ENCODE results near the gene RIMBP2.

Gene RIMBP2

DNA sequence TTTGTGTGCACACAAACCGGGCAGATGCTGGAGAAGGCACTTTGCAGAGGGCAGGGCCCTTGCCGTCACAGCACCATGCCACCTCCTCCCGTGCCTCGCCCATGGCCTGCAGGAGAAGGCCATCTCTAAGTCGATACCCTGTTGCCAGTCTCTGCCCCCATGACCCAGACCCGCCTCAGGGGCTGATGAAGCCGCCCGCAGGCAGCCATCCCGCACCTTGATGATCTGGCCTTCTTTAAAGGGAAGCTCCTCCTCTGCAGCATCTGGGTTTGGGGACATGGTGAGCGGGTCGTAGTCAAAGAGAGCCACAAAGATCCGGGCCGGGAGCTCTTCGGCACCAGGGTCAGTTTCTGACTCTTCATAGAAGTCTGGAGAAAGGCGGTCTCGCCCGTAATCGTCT, 302.2 kb downstream of the RIMBP2 start:
- no peak for FAIRE-seq

GRCh38 chr12:130412384-130412783, 303.7 kb downstream of the RIMBP2 start:
- FAIRE-seq = no peak
- no peak for DNase-seq (ENCODE audit: insufficient read length, low spot score)

More for the DNA sequence above, 302.2 kb downstream of the RIMBP2 start:
- DNase-seq (ENCODE audit: insufficient read length, low spot score) = no peak

GRCh38 chr12:130405332-130405731, 310.8 kb downstream of the RIMBP2 start:
- DNase-seq (ENCODE audit: insufficient read length, low spot score) = no peak

DNA sequence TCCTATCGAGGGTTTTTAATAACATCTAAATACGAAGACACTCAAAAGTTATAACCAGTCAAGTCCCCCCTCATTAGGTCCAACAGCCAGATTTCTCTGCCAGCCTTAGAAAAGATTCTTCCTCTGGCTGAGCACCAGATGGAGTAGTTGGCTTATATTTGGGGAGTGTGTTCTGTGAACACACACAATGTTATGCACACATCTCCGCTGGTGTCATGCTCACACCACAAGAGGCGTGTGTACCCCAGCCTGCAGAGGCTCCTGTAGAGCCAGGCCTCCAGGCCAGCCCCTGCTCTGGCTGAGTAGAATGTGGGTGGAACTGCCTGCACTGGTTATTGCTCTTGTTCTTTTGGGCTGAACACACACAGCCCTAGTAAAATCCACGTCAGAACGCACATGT, 314.4 kb downstream of the RIMBP2 start:
- FAIRE-seq (no peak), DNase-seq (ENCODE audit: insufficient read length, low spot score) (no peak)

More at GRCh38 chr12:130405332-130405731, 310.8 kb downstream of the RIMBP2 start:
- FAIRE-seq = no peak

GRCh38 chr12:130398100-130398848, 317.8 kb downstream of the RIMBP2 start:
- DNase-seq (ENCODE audit: insufficient read length, low spot score) = no peak

GRCh38 chr12:130396667-130397066, 319.4 kb downstream of the RIMBP2 start:
- FAIRE-seq = no peak
- no peak for DNase-seq (ENCODE audit: insufficient read length, low spot score)

More at GRCh38 chr12:130398100-130398848, 317.8 kb downstream of the RIMBP2 start:
- FAIRE-seq = no peak

DNA sequence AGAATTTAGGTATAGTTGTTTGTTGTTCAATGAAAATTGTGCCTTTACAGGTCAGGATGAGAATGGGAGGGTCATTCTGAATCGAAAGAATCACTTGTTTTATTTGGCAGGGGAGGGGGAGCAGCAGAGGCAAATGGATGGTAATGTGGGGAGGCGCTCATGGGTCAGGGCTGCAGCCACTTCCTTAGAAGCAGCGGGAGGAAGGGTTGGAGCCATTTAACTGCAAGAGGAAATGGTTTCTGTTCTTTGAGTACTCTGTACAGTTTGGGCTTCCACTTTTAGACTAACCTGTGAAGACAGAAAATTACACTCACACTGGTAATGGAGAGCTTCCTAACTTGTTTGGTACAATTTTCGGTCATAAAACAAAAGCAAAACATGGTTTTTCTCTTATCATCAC, 321.2 kb downstream of the RIMBP2 start:
- no peak for FAIRE-seq
- DNase-seq (ENCODE audit: insufficient read length, low spot score) = no peak

- FAIRE-seq (no peak), DNase-seq (ENCODE audit: insufficient read length, low spot score) (no peak)
Observed at GRCh38 chr12:130391186-130391585, 324.9 kb downstream of the RIMBP2 start.

- FAIRE-seq (no peak), DNase-seq (ENCODE audit: insufficient read length, low spot score) (no peak)
Observed at GRCh38 chr12:130385193-130385592, 330.9 kb downstream of the RIMBP2 start.

DNA sequence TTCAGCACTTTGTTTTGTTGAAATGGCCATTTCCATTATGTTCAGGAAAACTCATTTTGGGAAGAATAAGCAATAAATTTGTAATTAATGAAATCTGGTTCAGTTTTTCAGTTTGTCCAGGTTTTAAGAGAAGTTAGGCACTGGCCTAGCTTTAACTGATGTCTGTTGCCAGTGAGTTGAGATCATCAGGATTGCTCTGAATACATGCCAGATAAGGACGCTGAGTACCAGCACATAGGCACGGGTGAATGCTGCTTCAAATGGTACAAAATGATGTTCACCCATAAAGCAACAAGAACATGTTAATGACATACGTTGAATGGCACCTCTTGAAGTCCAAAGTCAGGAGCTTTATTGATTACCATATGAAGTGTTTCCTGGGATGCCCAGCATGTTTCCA, 331.9 kb downstream of the RIMBP2 start:
- FAIRE-seq = no peak

DNA sequence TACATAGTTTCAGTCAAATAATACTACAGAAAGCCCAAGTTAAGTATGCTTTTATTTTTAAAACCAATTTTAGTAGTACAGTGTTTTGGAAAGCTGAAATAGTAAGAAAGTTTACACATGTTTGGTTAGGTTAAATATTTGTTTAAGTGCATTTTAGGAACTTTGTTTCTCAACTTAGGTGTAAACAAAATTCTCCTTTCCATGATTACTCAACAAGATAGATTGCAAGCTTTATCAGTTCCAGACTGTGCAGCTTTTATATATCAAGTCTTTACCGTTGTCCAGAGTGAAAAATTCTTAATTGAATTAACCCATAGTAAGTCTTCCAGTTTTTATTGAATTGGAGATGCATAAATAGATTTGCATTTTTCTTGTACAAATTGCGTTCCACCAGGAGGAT, 333.3 kb downstream of the RIMBP2 start:
- DNase-seq (ENCODE audit: insufficient read length, low spot score) (no peak), FAIRE-seq (no peak)

More for the DNA sequence above, 331.9 kb downstream of the RIMBP2 start:
- DNase-seq (ENCODE audit: insufficient read length, low spot score) = no peak

DNA sequence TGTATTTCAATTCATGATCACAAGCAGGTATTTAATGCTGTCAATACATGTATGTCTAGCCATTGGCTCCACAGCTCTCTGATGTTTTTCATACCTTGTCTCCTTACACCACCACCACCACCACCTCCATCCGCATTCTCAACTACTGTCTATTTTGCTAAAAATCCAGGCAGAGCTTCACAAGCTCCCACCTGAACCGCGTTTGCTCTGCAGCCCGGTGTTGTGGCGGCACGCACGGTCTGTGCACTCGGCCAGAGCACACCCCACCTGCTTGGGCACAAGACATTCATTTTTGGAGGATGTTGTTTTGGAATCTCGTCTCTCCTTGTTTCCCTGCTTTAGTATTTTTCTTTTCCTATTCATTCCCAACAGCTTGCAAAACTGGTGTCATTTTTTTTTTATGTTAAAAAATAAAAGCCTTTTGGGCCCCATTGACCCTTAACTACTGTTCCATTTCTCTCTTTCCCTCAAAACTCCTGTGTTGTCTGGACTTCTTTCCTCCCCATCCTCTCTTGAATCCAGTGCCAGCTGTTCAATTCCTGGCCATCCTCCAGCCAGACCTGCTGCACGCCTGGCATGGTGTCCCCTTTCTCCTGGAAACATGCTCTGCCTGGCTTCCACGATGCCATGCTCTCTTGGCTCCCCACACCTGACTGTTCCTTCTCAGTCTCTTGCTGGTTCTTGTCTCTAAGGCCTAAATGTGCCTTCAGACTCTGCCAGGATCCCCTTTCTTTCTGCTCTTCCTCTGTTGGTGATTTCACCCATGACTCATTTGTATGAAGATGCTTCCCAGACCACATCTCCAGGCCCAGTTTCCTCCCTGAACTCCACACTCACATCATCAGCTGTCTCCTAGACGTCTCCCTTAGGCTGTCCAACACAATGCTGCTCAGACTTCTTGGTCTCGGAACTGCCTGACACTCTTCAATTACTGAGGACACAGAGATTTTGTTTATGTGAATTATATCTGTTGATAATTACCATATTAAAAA, 340.5 kb downstream of the RIMBP2 start:
- FAIRE-seq (no peak), DNase-seq (ENCODE audit: insufficient read length, low spot score) (no peak)

- FAIRE-seq (no peak), DNase-seq (ENCODE audit: insufficient read length, low spot score) (no peak)
Observed at GRCh38 chr12:130374083-130374482, 342.0 kb downstream of the RIMBP2 start.

DNA sequence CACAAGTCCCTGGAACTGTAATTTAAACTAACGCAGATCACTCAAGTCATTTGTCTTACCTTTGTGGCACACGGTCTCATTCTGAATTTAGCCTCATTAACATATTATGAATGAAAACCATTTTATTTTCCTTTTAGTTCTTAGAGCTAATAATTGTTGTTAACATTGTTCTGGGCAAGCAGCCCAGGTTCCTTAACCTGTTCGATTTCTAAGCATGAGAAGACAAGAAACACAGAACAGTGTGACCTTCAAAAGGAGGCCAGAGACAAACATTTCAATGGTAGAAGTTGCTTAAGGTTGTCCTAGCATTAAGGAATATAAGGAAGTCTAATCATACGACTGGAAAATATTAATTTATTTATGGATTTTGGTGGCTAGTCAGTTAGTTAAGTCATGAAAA, 343.2 kb downstream of the RIMBP2 start:
- FAIRE-seq = no peak
- DNase-seq (ENCODE audit: insufficient read length, low spot score) = no peak

- FAIRE-seq = no peak
Observed at GRCh38 chr12:130371296-130371695, 344.8 kb downstream of the RIMBP2 start.

DNA sequence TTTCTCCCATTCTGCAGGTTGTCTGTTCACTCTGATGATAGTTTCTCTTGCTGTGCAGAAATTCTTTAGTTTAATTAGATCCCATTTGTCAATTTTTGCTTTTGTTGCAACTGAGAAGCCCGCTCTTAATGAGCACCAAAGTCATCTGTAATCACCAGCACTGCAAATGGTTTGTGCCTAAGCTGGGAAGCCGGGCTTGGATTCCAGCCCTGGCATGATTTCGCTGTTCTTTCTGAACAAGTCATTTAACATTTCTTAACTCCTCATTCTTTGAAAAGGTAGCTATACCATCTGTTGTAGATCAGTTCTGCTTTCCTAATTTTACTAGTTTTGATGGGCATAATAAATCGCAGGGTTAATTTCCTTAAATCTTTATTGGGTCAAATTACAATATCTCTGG, 346.3 kb downstream of the RIMBP2 start:
- DNase-seq (ENCODE audit: insufficient read length, low spot score) = no peak
- no peak for FAIRE-seq

More at GRCh38 chr12:130371296-130371695, 344.8 kb downstream of the RIMBP2 start:
- no peak for DNase-seq (ENCODE audit: insufficient read length, low spot score)

DNA sequence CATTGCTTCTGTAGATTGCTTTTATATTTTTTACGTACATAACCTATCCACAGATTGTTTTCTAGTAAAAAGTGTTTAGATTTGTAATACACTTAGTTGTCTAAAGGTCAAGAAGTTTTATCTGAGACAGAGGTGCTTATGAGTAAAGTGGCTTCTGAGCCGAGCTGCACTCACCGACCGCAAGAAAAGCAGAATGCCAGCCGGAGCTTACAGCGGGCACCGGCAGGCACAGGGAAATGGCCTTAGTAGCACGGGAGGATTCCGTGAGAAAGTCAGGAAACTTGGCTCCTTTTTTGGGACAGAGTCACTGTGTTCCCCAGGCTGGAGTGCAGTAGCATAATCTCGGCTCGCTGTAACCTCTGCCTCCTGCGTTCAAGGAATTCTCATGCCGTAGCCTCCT, 348.6 kb downstream of the RIMBP2 start:
- no peak for FAIRE-seq
- DNase-seq (ENCODE audit: insufficient read length, low spot score) = no peak

GRCh38 chr12:130367003-130367402, 349.1 kb downstream of the RIMBP2 start:
- FAIRE-seq (no peak), DNase-seq (ENCODE audit: insufficient read length, low spot score) (no peak)

DNA sequence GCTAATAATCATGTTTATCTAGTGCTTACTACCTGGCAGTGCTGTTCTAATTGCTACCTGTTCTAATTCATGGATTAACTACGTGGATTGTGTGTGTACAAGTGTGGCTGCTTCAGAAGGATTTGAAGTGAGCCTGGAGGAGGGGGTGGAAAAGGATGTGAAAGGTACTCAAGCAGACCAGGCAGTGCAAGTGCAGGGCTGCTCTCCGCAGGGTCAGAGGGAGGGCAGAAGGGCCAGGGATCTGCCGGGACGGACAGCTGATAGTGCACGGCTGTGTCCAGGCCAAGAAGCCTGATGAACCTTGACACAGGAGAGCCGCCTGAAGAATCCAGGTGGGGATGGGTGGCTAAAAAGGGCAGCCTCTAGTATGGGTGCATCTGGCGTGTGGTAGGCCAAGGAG, 349.9 kb downstream of the RIMBP2 start:
- DNase-seq (ENCODE audit: insufficient read length, low spot score) = no peak

DNA sequence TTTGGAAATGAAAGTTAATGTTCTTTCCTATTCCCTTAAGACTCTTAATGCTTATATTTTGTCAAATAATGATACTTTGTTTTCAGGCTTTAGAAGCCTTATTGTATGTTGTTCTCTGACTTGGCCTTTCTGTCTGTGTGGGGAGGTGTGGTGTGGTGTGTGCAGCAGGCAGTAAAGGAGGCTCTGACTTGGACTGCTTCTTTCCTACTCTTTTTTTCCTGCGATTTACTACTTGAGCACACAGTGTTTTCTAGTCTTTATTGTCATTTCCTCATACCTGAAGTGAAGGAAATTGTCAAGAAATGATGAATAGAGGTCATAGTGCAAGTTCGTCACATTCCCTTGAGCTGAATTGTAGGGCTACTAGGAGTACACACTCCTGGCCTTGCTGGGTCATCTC, 351.5 kb downstream of the RIMBP2 start:
- FAIRE-seq (no peak), DNase-seq (ENCODE audit: insufficient read length, low spot score) (no peak)

More for the DNA sequence above, 349.9 kb downstream of the RIMBP2 start:
- FAIRE-seq = no peak

GRCh38 chr12:130362060-130362459, 354.0 kb downstream of the RIMBP2 start:
- FAIRE-seq = no peak
- no peak for DNase-seq (ENCODE audit: insufficient read length, low spot score)
